ENCODE data around the gene CASP5. TPM values are rescaled to one million over a fixed set of nuclear protein-coding genes. Genes with fewer than 3 reads are reported as not detected.
"Not testable (repeated sequence)": the region's sequence is repeated elsewhere in the genome, so short reads cannot be mapped to it uniquely, and the experiment has no call there.

Gene CASP5
- total RNA-seq, 1 experiment from 2014 or later: not detected

DNA sequence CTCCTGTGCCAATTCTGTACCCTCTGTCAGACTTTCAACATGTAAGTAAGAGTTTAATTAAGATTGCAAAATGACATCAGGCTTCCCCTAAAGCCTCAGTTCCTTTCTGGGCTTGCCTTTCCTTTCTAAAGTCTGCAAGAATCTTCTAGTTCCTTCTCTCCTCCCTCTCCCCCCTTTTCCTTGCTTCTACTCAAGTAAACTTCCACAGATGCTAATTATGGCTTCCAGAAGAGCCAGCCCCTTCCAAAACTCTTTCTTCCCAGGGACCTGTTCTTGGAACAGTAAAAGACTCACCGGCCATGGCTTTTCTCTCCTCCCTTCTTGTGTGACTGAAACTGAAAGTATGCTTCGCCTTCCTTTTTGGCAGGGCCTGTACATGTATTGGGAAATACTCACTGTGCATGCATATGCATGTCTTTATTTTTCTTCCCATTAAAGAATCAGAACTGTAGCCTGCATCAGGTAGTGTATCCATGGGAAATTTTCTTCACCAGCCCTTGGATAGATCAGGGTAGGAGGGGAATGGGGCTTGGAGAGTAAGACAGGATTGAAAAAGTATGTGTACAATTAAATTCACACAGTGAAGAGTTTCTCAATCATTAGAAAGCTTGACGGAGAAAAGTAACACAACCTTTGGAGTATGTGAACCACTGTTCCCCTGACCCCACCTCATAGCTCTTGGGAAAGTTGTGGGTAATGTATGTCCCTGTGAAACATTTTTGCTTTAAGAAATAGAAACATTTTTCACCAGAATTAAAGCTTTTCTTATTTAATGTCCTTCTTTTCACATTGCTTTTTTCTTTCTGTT is 12.0 kb upstream of the CASP5 start, which contains the start of gene CASP1 (continued):
- TF ChIP-seq, protein P1, sequence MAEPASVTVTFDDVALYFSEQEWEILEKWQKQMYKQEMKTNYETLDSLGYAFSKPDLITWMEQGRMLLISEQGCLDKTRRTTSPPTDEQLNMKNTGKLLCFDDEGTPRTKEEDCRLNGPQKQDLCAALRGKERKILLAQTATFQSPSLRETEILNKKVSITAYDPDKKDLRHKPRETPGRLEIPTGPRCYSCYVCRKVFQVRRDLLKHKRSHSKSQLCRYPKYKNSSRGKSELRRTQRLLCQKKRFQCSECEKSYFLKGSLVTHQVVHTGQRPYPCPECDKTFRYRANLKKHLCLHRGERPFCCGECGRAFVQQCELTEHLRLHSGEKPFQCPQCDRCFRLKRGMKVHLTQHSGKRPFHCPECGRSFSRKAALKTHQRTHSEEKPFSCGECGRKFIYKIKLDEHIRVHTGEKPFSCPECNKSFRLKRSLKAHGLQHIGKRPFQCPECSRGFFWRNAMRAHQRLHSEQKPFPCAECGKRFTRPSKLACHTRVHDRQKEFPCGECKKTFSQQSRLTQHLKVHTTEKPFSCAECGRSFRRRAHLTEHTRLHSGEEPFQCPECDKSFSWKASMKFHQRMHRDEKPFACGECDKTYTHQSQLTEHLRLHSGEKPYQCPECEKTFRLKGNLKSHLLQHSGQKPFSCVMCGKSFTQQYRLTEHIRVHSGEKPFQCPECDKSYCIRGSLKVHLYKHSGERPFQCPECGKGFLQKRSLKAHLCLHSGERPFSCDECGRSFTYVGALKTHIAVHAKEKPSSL (CRISPR knock-in tag; conservative IDR thresholded peaks at IDR 0.05): no peak
- TF ChIP-seq, protein P2, sequence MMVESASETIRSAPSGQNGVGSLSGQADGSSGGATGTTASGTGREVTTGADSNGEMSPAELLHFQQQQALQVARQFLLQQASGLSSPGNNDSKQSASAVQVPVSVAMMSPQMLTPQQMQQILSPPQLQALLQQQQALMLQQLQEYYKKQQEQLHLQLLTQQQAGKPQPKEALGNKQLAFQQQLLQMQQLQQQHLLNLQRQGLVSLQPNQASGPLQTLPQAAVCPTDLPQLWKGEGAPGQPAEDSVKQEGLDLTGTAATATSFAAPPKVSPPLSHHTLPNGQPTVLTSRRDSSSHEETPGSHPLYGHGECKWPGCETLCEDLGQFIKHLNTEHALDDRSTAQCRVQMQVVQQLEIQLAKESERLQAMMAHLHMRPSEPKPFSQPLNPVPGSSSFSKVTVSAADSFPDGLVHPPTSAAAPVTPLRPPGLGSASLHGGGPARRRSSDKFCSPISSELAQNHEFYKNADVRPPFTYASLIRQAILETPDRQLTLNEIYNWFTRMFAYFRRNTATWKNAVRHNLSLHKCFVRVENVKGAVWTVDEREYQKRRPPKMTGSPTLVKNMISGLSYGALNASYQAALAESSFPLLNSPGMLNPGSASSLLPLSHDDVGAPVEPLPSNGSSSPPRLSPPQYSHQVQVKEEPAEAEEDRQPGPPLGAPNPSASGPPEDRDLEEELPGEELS (CRISPR knock-in tag; IDR thresholded peaks at IDR 0.05): no peak
- no peak for TF ChIP-seq GRHL2 (CRISPR knock-in tag; IDR thresholded peaks at IDR 0.05; ENCODE audit: insufficient replicate concordance, severe bottlenecking)
- TF ChIP-seq GTF2I (CRISPR knock-in tag; conservative IDR thresholded peaks at IDR 0.05): no peak
- TF ChIP-seq RORB (CRISPR knock-in tag; IDR thresholded peaks at IDR 0.05): no peak

DNA sequence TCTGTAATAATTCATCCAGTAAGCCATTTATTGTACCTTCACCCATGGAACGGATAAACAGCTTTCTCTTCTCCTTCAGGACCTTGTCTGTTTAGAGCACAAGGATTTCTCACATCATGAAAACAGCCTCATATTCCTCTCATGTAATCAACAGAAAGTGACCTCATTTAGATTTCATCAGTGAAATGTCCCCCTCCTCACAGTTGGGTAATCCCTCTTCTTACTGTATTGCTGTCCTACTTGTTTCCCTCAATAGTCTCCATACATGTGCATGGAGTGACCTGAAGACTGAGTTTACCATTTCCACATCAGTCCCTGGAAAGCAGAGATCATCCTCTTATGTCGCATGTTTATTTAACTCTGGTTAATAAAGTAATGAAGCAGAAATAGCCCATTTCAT is 11.4 kb upstream of the CASP5 start:
- H3K4me3 Mint-ChIP-seq; POLR2A ChIA-PET; DNase-seq (ENCODE audit: low spot score); CTCF ChIA-PET; H3K36me3 Mint-ChIP-seq; H3K27me3 Mint-ChIP-seq (ENCODE audit: low read depth); ATAC-seq; H3K4me1 Mint-ChIP-seq; H3K27ac Mint-ChIP-seq: not testable (repeated sequence)
- H3K9me3 Mint-ChIP-seq: peaks cover 22% of the 10 kb centered on the region

DNA sequence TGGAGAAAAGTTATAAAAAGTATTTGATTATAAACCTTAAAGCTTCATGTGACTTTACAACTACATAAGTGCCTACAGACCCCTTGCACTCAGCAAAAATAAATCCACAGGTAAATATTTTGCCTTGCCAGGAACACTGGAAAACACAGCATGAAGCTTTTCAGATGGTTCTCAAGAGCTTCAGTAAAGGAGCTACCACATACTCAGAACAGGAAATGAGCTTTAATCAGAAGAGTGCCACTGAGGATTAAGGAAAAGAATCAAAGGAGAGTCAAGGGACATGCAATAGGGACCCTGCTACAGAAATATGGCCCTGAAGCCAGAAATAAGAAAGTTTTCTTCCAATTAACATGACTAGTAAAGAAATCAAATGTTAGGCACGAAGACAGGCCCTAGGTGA is 10.8 kb upstream of the CASP5 start:
- POLR2A ChIA-PET: no interaction called here
- CTCF ChIA-PET: no interaction called here
- H3K4me3 Mint-ChIP-seq: no peak overlapping the region
- no peaks in the 10 kb centered on the region for H3K27me3 Mint-ChIP-seq (ENCODE audit: low read depth)
- 0 out of 2 replicates have a peak, but pooled peaks cover 5% of the 10 kb centered on the region for H3K36me3 Mint-ChIP-seq
- DNase-seq (ENCODE audit: low spot score): no peak
- no peak overlapping the region for H3K27ac Mint-ChIP-seq
- H3K9me3 Mint-ChIP-seq: peaks cover 22% of the 10 kb centered on the region
- ATAC-seq: no peak
- peaks cover 6% of the 10 kb centered on the region for H3K4me1 Mint-ChIP-seq
- TF ChIP-seq NR3C1 (CRISPR knock-in tag; conservative IDR thresholded peaks at IDR 0.05; ENCODE audit: low read depth): no peak
- no peak for TF ChIP-seq TCF7 (CRISPR knock-in tag; IDR thresholded peaks at IDR 0.05; ENCODE audit: low read depth)
- TF ChIP-seq, protein P2 (CRISPR knock-in tag; IDR thresholded peaks at IDR 0.05): no peak
- TF ChIP-seq, protein P3, sequence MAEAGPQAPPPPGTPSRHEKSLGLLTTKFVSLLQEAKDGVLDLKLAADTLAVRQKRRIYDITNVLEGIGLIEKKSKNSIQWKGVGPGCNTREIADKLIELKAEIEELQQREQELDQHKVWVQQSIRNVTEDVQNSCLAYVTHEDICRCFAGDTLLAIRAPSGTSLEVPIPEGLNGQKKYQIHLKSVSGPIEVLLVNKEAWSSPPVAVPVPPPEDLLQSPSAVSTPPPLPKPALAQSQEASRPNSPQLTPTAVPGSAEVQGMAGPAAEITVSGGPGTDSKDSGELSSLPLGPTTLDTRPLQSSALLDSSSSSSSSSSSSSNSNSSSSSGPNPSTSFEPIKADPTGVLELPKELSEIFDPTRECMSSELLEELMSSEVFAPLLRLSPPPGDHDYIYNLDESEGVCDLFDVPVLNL (CRISPR knock-in tag; IDR thresholded peaks at IDR 0.05; ENCODE audit: borderline replicate concordance, low read depth): no peak
- TF ChIP-seq, protein P4, sequence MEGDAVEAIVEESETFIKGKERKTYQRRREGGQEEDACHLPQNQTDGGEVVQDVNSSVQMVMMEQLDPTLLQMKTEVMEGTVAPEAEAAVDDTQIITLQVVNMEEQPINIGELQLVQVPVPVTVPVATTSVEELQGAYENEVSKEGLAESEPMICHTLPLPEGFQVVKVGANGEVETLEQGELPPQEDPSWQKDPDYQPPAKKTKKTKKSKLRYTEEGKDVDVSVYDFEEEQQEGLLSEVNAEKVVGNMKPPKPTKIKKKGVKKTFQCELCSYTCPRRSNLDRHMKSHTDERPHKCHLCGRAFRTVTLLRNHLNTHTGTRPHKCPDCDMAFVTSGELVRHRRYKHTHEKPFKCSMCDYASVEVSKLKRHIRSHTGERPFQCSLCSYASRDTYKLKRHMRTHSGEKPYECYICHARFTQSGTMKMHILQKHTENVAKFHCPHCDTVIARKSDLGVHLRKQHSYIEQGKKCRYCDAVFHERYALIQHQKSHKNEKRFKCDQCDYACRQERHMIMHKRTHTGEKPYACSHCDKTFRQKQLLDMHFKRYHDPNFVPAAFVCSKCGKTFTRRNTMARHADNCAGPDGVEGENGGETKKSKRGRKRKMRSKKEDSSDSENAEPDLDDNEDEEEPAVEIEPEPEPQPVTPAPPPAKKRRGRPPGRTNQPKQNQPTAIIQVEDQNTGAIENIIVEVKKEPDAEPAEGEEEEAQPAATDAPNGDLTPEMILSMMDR (IDR thresholded peaks at IDR 0.05): no peak
- no peak for TF ChIP-seq SMAD4 (CRISPR knock-in tag; IDR thresholded peaks at IDR 0.05)
- TF ChIP-seq, protein P5, sequence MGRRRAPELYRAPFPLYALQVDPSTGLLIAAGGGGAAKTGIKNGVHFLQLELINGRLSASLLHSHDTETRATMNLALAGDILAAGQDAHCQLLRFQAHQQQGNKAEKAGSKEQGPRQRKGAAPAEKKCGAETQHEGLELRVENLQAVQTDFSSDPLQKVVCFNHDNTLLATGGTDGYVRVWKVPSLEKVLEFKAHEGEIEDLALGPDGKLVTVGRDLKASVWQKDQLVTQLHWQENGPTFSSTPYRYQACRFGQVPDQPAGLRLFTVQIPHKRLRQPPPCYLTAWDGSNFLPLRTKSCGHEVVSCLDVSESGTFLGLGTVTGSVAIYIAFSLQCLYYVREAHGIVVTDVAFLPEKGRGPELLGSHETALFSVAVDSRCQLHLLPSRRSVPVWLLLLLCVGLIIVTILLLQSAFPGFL (CRISPR knock-in tag; IDR thresholded peaks at IDR 0.05; ENCODE audit: borderline replicate concordance): no peak
- TF ChIP-seq, protein P6, sequence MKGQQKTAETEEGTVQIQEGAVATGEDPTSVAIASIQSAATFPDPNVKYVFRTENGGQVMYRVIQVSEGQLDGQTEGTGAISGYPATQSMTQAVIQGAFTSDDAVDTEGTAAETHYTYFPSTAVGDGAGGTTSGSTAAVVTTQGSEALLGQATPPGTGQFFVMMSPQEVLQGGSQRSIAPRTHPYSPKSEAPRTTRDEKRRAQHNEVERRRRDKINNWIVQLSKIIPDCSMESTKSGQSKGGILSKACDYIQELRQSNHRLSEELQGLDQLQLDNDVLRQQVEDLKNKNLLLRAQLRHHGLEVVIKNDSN (CRISPR knock-in tag; IDR thresholded peaks at IDR 0.05): no peak
- TF ChIP-seq SMAD3 (CRISPR knock-in tag; IDR thresholded peaks at IDR 0.05; ENCODE audit: borderline replicate concordance): no peak
- TF ChIP-seq ZNF121 (CRISPR knock-in tag; IDR thresholded peaks at IDR 0.05): no peak
- TF ChIP-seq, protein P7, sequence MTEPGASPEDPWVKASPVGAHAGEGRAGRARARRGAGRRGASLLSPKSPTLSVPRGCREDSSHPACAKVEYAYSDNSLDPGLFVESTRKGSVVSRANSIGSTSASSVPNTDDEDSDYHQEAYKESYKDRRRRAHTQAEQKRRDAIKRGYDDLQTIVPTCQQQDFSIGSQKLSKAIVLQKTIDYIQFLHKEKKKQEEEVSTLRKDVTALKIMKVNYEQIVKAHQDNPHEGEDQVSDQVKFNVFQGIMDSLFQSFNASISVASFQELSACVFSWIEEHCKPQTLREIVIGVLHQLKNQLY (CRISPR knock-in tag; IDR thresholded peaks at IDR 0.05): no peak

Data from WTC11 (cell line).